Measurements from ENCODE around the gene UTY. TPM values are rescaled to one million over a fixed set of nuclear protein-coding genes. Genes with fewer than 3 reads are reported as not detected.

The UTY gene
- total RNA-seq, 1 experiment from 2014 or later = not detected

GRCh38 chrY:13451572-13451971 lies 28.3 kb downstream of the UTY start:
- no peaks in the 10 kb centered on the region for H3K79me1 ChIP-seq (ENCODE audit: insufficient read depth, low read depth, low read length, poor library complexity, severe bottlenecking)
- no peaks in the 10 kb centered on the region for H3K27me3 ChIP-seq (ENCODE audit: insufficient read depth, low read length)
- H3K18ac ChIP-seq (ENCODE audit: insufficient read length, low read depth, low read length) = no peak overlapping the region
- TF ChIP-seq CTCF (conservative IDR thresholded peaks at IDR 0.05) = no peak
- H3K4me1 ChIP-seq (ENCODE audit: insufficient read depth, low read length) = no peaks in the 10 kb centered on the region
- no peaks in the 10 kb centered on the region for H3K9me3 ChIP-seq (ENCODE audit: control insufficient read depth, low read depth, low read length)
- no peak overlapping the region for H2BK5ac ChIP-seq (ENCODE audit: insufficient read length, low read length)
- no peaks in the 10 kb centered on the region for H3K23me2 ChIP-seq (ENCODE audit: insufficient read length, low read depth, low read length, poor library complexity, severe bottlenecking)
- no peak for DNase-seq
- H3K56ac ChIP-seq (ENCODE audit: insufficient read length, low read depth, low read length) = no peak overlapping the region
- Mint-ChIP-seq H3K27me3 (ENCODE audit: low read depth) (no peaks in the 10 kb centered on the region), H3K4me3 (no peak overlapping the region), H3K36me3 (ENCODE audit: insufficient read depth in 1 of 3, low read depth in 3 of 3) (no peaks in the 10 kb centered on the region), H3K27ac (no peak overlapping the region), H3K9me3 (no peaks in the 10 kb centered on the region), H3K4me1 (no peaks in the 10 kb centered on the region)
- no peak overlapping the region for H4K91ac ChIP-seq (ENCODE audit: insufficient read length, low read depth, low read length)
- no peak overlapping the region for H4K8ac ChIP-seq (replicated peaks; ENCODE audit: insufficient read length, low read depth, low read length)
- no peak overlapping the region for H3K9ac ChIP-seq (ENCODE audit: extremely low read depth, insufficient read length, low read length)
- H3K79me2 ChIP-seq (ENCODE audit: insufficient read depth, low read length) = no peaks in the 10 kb centered on the region
- H3K14ac ChIP-seq (ENCODE audit: insufficient read depth, low read length) = no peak overlapping the region
- H2BK120ac ChIP-seq (ENCODE audit: low read depth, low read length, poor library complexity, severe bottlenecking) = no peak overlapping the region
- H4K5ac ChIP-seq (ENCODE audit: insufficient read length, low read depth, low read length) = no peak overlapping the region
- H3K4me2 ChIP-seq (ENCODE audit: insufficient read depth, insufficient read length, low read length) = no peak overlapping the region
- WGBS (ENCODE audit: extremely low coverage, insufficient read length, low lambda C conversion rate) = no CpG with 5 or more reads among the region's 3 CpGs
- H3T11ph ChIP-seq (ENCODE audit: low read length) = no peak overlapping the region
- H2BK15ac ChIP-seq (ENCODE audit: low read depth, low read length) = no peak overlapping the region
- H2BK20ac ChIP-seq (ENCODE audit: low read depth, low read length, poor library complexity, severe bottlenecking) = no peak overlapping the region
- H2AFZ ChIP-seq (ENCODE audit: low read length) = no peak overlapping the region
- no peak overlapping the region for H3K23ac ChIP-seq (ENCODE audit: insufficient read length, low read depth, low read length)
- H3K27ac ChIP-seq (ENCODE audit: insufficient read length, low read depth, low read length) = no peak overlapping the region
- no peak overlapping the region for H2AK5ac ChIP-seq (ENCODE audit: insufficient read length, low read length)
- no peaks in the 10 kb centered on the region for H4K20me1 ChIP-seq (ENCODE audit: control insufficient read depth, insufficient read depth, insufficient read length)
- H2BK12ac ChIP-seq (ENCODE audit: insufficient read length, low read depth, low read length) = no peak overlapping the region
- H3K4ac ChIP-seq (ENCODE audit: low read depth, low read length) = no peak overlapping the region
